GM18867 (cell line): Measurements from ENCODE around the gene PJA1.

Experiments used
- ATAC-seq: cut with Tn5 transposase; IDR thresholded peaks from one replicate; pipeline ENCODE4 v1.9.1; 2021; ENCODE audit warnings: mild to moderate bottlenecking, moderate library complexity; ENCODE audit not compliant: unreplicated experiment

PJA1 gene

GRCh38 chrX:69143530-69143929 is 21.7 kb downstream of the PJA1 start:
- no peak for ATAC-seq

DNA sequence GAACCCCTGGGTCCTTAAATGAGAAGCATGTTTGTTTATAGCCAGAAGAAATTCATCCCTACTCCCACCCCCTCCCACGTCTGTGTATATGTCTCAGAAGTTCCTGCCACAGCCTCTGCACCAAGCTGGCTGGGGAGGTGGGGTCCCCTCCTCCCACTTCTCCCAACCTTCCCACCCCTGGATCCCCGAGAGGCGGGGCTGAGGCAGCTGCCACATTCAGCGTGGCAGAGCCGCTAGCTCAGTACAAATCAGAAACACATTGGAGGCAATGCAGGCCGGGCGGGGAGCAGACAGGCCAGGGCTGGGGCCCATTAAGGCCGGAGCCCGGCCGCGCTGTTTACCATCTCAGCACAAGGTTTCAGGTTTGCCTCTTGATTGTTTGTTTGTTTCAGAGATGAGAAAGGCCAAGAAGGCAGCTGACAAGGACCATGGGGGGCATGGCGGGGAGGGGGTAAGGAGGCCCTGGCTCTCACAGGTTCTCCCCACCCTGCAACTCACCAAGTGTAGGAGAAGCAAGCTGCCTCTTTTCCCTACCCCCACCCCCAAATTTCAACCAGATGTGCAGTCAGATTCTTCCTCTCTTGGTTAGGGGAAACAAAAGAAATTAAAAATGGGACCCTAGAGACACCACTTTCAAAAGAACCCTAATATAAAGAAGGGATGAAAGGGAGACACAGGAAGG is 22.3 kb downstream of the PJA1 start:
- ATAC-seq, result no peak

DNA sequence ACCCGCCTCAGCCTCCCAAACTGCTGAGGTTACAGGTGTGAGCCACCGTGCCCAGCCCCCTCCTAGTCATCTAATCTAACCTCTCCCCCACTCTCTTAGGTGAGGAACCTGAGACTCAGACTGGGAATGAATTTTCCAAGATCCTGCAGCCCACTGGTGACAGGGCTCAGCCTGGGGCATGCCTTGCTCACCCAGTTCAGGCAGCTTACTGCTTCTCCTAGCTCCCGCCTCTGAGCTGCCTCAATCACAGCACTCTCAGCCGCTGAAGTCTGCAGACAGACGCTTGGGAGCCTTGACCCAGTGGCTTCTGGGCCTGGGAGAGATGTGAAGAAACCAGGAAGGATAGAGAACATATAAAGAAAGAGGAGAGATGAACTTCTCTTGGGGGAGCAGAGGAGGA is 24.4 kb downstream of the PJA1 start:
- ATAC-seq, result no peak

DNA sequence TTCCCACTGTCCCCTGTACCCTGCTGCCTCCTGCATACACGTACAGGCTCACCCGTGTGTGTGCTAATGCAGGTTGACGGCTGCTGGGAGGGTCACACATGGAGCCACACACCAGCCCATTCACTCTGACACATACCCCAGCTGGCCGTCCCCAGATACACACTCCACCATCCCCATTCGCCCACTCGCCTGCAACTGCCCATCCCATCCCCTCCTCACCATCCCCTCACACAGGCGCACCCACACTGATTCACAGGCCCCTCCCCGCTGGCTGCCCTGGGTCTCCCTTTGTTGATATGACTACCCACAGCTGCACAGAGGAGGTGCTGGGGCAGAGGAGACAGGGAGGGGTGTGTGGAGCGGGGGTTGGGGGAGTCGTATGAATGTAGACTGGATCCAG is 25.7 kb downstream of the PJA1 start:
- ATAC-seq, result no peak

DNA sequence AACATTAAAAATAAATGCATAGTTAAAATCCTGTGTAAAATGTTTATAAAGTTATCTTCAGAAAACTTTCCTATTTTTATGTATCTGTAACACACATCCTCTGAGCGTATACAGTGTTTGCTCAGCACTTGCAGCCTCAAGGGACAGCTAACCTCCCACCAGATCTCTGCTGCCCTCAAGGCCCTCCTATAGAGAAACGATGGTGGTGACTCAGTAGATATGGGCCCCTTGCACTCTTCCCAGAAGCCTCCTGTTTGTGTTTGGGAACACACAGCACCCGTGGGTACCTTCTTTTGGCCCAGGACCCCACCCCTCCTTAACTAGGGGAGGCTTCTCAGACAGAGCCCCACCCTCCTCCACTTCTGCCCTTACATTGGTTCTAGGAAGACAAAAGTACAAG is 26.7 kb downstream of the PJA1 start:
- ATAC-seq, result no peak

DNA sequence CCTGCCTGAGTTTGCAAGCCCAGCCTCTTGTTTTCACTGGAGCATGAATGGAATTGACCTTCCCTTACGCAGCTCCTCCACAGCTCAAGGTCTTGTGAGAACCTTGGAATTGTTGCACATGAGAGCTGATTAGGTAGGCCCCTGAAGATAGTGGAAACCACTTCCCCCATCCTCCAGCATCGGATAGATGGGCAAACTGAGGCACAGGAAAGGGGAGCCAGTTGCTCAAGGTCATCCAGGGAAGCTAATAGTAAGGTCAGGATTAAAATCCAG is 27.2 kb downstream of the PJA1 start:
- no peak for ATAC-seq

- no peak for ATAC-seq
Observed at GRCh38 chrX:69137371-69138117, 27.7 kb downstream of the PJA1 start.

GRCh38 chrX:69136546-69137331 is 28.5 kb downstream of the PJA1 start:
- no peak for ATAC-seq

DNA sequence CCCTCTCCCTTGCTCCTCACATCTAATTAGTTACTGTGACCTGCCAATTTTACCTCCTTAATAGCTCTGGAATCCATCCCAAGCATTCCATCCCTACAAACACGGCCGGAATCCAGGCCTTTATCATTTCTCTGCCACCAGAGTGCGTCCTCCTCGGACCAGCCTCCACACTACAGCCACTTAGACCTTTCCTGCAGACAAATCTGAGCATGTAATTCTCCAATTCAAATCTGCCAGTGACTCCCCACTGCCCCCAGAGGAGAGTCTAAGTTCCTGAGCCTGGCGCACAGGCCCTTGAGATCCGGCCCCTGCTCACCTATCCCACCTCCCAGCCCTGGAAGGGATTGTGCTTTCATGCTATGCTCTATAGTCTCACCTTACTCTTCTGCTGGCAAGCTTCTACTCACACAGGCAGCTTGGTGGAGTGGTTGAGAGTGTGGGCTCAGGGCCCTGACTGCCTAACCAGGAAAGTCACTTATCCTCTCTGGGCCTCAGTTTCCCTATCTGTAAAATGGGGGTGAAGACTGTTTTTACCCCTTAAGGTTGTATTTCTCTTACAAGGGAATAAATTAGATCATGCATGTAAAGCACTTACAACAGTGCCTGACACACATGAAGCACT is 31.2 kb downstream of the PJA1 start:
- ATAC-seq, result peak; percentile 49

- ATAC-seq, result no peak
Observed at GRCh38 chrX:69131886-69132285, 33.4 kb downstream of the PJA1 start.

GRCh38 chrX:69130439-69130838 is 34.8 kb downstream of the PJA1 start:
- ATAC-seq, result no peak

- no peak for ATAC-seq
Observed at GRCh38 chrX:69128588-69128987, 36.7 kb downstream of the PJA1 start.

GRCh38 chrX:69127466-69127865 is 37.8 kb downstream of the PJA1 start:
- ATAC-seq, result no peak

GRCh38 chrX:69126642-69127041 is 38.6 kb downstream of the PJA1 start:
- no peak for ATAC-seq

GRCh38 chrX:69125094-69125493 is 40.2 kb downstream of the PJA1 start:
- no peak for ATAC-seq

DNA sequence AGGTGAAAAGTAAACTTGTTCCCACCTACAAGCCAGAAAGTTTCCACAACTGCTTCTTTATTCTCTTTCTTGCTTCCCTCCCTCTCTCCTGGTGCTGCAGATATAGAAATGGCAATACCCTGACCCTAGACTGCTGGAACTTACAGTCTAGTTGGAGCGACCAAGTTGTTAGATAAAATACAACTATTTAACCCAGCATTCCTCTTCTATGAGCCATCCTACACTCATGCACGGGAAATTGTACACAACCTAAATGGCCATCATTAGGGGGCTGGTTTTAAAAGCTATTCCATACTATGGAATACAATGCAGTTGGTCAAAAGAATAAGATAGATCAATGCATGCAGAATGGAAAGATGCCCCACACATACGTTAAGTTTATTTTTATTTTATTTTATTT is 41.1 kb downstream of the PJA1 start:
- ATAC-seq, result no peak

DNA sequence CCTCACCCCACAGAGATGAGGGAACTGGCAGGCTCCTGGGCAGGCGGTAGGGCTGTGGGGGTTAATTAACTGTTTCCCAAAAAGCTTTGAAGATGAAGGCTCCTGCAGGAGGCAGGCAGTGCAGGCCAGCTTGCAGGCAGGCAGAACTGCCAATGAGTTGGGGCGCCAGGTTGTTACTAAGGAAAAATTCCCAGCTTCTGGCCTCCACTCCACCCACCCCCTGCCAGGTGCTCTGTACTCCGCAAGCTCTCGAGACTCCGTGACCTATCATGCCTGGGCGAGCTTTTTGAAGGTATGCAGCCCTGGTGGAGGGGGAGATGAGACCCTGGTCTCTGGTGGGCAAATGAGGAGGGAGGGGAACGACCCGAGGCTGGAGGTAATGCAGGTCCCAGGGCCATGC is 41.8 kb downstream of the PJA1 start:
- no peak for ATAC-seq

DNA sequence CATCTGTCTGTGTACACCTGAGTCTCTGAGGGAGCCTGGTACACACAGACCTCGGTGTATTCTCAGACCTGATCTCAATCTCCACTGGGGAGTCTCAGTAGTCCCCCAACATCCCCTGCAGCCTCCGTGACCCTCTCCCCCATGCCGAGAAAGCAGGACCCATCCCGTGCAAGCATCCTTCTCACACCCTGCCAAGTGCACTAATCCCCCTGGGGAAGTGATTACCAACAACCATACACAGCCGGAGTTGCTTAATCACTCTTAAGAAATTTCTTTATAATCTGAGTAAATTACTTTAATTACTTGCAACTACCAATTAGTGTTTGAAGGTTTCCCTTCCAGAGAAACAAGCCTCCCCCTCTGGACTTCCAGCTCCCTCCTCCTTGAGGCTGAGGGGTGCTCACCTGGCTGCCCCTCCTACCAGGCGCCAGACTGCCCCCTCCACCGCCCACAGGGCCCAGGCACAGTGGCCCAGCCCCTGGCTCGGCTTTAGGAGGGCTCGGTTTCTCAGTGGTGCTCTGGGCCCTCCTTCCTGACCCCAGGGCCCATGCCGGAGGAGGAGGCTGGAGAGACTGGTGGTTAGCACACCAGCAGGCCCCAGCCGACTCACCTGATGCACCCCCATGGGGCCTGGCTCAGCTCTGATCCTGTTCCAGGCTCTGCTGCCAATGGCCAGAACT is 43.8 kb downstream of the PJA1 start:
- ATAC-seq, result no peak

- ATAC-seq, result no peak
Observed at GRCh38 chrX:69120476-69120875, 44.8 kb downstream of the PJA1 start.

- ATAC-seq, result no peak
Observed at GRCh38 chrX:69119122-69119521, 46.1 kb downstream of the PJA1 start.

DNA sequence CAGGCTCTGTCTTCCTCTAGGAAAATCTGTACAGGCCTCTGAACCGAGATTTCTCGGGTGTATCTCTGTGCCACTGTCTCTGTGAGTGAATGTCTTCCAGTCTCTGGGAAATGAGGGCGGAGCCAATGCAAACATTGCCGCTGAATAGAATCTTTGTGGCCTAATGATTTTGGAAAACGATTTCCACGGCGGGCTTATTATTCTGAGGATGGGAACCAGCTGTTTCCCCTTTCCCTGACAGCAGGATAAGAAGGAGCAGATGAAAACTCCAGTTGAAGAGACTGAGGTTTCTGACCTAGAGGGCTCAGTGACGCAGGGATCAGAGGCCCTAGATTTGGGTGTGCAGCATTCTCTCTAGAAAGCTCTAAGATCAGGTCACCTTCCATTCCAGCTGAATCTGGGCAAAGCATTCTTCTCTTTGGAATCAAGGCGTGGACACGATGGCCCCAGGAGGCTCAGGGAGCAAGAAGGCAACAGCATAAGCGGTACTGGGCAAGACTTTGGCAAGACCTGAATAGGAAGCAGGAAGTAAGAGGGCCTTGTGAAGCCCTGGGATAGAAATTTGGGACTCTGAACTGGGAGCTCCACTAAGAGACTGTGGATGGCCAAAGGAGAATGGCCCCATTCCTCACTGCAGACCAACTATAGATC is 47.3 kb downstream of the PJA1 start:
- no peak for ATAC-seq
